SK-N-MC (cell line): ENCODE data around the gene BRI3.

Source experiments
- EZH2 ChIP-seq: fragments of 200-600 bp; sonication (generic); IDR thresholded peaks from one replicate; pipeline ENCODE4 v1.6.1; 2017; ENCODE audit warnings: antibody characterized with exemption
- FOXP2 ChIP-seq: optimal IDR thresholded peaks from 2 replicates; pipeline ENCODE3; 2011; ENCODE audit warnings: mild to moderate bottlenecking, moderate library complexity; ENCODE audit not compliant: insufficient read depth; ENCODE audit errors: extremely low read length, control extremely low read depth
- POLR2AphosphoS5 ChIP-seq: IDR thresholded peaks from 2 replicates; pipeline ENCODE4 v1.6.1; 2012; ENCODE audit warnings: mild to moderate bottlenecking, low read depth, low read length, borderline replicate concordance

GRCh38 chr7:98293265-98293664, 11.8 kb downstream of the BRI3 start:
- TF ChIP-seq EZH2 (no peak), POLR2AphosphoS5 (no peak), FOXP2 (no peak)
